Kasumi-1 (cell line): ENCODE measurements around the gene CHPF.

ENCODE experiments used
- DNase-seq, 2 experiments: peaks; one replicate each; lab custom pipeline; 2025; lab: John Stamatoyannopoulos, UW

CHPF gene

GRCh38 chr2:219567131-219567530 lies 23.5 kb upstream of the CHPF start:
- no peak for DNase-seq

- DNase-seq = no peak
These were observed 23.0 kb upstream of the CHPF start for GRCh38 chr2:219566640-219567039.

- no peak for DNase-seq
These were observed 21.8 kb upstream of the CHPF start for GRCh38 chr2:219565130-219566080.

- DNase-seq = no peak
These were observed 19.8 kb upstream of the CHPF start for GRCh38 chr2:219563271-219563928.

GRCh38 chr2:219562049-219563020 lies 18.7 kb upstream of the CHPF start:
- DNase-seq = no peak

GRCh38 chr2:219561179-219562048 lies 17.8 kb upstream of the CHPF start:
- no peak for DNase-seq

- DNase-seq = no peak
These were observed 17.2 kb upstream of the CHPF start for GRCh38 chr2:219560893-219561178.

GRCh38 chr2:219560037-219560892 lies 16.7 kb upstream of the CHPF start:
- DNase-seq = no peak

GRCh38 chr2:219559156-219559915 lies 15.7 kb upstream of the CHPF start:
- DNase-seq = no peak

- no peak for DNase-seq
These were observed 14.5 kb upstream of the CHPF start for GRCh38 chr2:219557791-219558785.

GRCh38 chr2:219557320-219557719 lies 13.7 kb upstream of the CHPF start:
- DNase-seq = no peak

GRCh38 chr2:219556413-219556812 lies 12.8 kb upstream of the CHPF start:
- DNase-seq = no peak

GRCh38 chr2:219555956-219556355 lies 12.3 kb upstream of the CHPF start:
- no peak for DNase-seq

GRCh38 chr2:219554350-219554749 lies 10.7 kb upstream of the CHPF start:
- no peak for DNase-seq

GRCh38 chr2:219553463-219553963 lies 9.9 kb upstream of the CHPF start:
- DNase-seq = no peak

GRCh38 chr2:219553168-219553417 lies 9.5 kb upstream of the CHPF start:
- no peak for DNase-seq

- DNase-seq = no peak
These were observed 9.0 kb upstream of the CHPF start for GRCh38 chr2:219552382-219553167.
